Skeletal muscle cell (primary cell): ENCODE data around the gene TBL2.
"Not testable (repeated sequence)": the region's sequence is repeated elsewhere in the genome, so short reads cannot be mapped to it uniquely, and the experiment has no call there.

ENCODE experiments used
- DNase-seq: peaks from one replicate; pipeline ENCODE4 v3.0.0-alpha.2; 2010; ENCODE audit warnings: low read depth
- H3K4me3 ChIP-seq: 2 replicates; pipeline ENCODE4 v1.5.1; 2011; ENCODE audit warnings: low read depth, mild to moderate bottlenecking, control low read depth, low read length, moderate library complexity

The TBL2 gene

GRCh38 chr7:73610105-73610504 lies 31.7 kb upstream of the TBL2 start:
- H3K4me3 ChIP-seq: no peak overlapping the region
- DNase-seq: no peak

DNA sequence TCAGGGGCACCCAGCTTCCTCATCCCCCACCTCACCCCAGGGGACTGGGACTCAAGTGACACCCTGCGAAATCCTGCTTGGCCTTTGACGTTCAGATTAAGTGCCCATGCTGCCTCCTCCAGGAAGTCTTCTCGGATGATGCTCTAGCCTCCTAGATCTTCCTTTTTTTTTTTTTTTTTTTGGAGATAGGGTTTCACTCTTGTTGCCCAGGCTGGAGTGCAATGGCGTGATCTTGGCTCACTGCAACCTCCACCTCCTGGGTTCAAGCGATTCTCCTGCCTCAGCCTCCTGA lies 29.3 kb upstream of the TBL2 start:
- not testable (repeated sequence) for DNase-seq, H3K4me3 ChIP-seq

DNA sequence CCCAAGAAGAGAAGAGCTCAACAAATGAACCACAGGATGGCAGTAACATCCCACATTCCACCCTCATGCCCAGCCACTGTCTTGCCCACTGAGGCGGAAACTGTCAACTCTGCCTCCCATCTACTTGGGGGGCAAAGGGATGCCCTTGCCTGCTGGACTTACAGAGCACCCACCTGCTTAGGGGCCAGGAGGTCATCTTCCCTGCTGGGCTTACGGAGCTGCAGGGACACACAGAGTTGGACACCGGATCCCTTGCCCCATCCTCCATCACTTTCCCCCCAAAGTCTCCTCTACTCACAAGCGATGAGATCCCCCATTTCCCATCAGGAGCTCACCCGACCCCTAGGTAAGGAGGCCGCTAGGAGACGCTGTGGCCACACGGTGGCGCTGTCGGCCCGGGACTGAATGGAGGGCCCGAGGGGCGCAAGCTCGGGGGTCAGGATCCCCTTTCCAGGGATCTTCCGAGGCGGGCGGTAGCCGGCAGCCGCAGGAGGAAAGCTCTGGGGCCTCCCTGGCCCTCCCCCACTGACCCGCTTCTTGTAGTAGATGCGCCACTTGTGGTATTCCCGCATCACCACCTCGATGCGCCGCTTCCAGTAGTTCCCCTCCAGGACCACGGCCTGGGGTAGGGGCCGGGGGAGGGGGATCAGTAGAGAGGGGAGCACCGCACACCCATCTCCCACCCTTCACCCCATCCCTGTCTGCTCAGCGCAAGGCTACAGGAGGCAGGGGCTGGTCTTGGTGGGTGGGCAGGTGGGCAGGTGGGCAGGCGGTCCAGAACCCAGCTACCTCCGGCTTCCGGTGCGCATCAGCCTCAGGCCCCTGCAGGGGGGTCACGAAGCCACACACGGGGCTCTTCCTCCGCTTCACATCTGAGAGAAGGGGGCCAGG lies 28.7 kb upstream of the TBL2 start:
- peak overlapping the region; percentile 8 for H3K4me3 ChIP-seq
- no peak for DNase-seq

DNA sequence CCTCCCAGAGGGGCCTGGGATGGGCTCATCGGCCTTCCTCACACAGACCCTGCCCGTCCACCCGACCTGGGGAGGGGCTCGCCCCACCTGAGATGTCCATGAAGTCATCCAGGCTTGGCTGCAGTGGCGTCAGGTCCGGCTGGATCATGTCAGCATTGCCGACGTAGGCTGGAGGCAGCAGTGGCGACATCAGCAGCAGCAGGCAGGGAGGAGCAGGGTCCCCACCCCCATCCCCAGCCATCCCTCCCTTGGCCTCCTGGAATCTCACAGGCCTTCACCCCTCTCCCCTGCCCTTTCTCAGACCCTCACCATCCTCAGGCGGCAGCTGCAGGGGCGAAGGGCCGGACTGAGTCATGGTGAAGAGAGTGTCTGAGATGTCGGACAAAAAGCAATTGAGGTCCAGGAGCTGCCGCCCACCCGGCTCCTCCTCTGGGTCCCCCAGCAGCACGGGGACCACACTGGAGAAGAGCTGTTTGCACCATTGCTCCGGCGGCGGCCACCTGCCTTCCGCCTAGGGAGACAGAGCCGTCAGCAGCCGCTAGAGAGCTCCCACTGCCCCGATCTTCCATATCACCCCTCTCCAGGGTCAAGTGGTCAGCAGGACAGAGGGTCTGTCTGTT lies 27.3 kb upstream of the TBL2 start:
- H3K4me3 ChIP-seq: no peak overlapping the region
- no peak for DNase-seq

GRCh38 chr7:73602721-73603651 lies 24.6 kb upstream of the TBL2 start:
- DNase-seq: no peak
- no peak overlapping the region for H3K4me3 ChIP-seq

DNA sequence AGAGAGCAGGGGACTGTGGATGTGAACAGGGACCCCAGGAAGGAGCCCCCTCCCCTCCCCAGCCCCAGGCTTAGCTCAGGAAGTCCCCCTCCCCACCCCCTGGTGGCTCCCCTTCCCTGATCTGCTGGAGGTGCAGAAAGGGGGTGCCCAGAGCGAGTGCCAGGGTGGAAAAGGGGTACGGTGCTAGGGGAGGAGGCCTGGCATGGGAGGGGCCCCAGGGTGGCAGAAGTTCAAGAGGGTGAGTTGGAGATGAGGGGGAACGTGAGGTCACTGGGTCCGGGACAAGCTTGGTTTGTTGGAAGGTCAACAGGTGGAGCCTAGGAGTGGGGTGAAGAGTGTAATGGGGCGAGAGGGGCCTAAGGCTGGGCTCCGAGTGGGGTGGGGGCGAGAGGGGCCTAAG lies 21.5 kb upstream of the TBL2 start:
- DNase-seq: no peak
- H3K4me3 ChIP-seq: no peak overlapping the region

- DNase-seq: no peak
- no peak overlapping the region for H3K4me3 ChIP-seq
Observed at GRCh38 chr7:73599151-73599882, 20.9 kb upstream of the TBL2 start.

DNA sequence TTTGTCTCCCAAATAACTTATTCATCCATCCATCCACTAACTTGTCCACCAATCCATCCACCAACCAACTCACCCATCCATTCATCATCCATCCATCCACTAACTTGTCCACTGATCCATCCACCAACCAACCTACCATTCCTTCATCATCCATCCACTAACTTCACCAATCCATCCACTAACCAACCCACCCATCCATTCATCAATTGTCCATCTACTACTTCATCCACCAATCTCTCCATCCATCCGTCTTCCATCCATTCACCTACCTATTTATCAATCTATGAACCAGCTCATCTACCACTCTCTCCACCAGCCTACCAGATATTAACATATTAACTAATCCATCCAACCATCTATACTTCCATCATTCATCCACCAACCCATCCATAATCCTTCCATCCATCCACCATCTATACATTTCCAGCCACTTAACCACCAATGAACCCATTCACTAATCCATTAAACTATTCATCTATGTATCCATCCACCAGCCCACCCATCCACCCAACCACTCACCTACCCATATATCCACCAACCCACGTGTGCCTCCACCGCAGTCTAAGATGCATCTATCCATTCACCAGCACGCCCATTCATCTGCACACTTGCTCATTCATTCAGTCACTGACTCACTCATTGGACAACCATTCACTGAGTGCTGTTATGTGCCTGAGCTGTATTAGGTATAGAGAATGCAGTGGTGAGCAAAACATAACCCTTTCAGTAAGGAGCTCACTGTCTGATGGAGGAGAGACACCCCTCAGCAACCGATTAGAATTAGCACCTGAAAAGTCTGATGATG lies 19.8 kb upstream of the TBL2 start:
- H3K4me3 ChIP-seq: no peak overlapping the region
- no peak for DNase-seq

GRCh38 chr7:73596191-73597065 lies 18.0 kb upstream of the TBL2 start:
- H3K4me3 ChIP-seq: no peak overlapping the region
- no peak for DNase-seq

- DNase-seq: no peak
- no peak overlapping the region for H3K4me3 ChIP-seq
Observed at GRCh38 chr7:73595358-73595757, 17.0 kb upstream of the TBL2 start.

GRCh38 chr7:73593207-73594045 lies 15.0 kb upstream of the TBL2 start:
- no peak for DNase-seq
- H3K4me3 ChIP-seq: no peak overlapping the region

- no peak overlapping the region for H3K4me3 ChIP-seq
- DNase-seq: no peak
Observed at GRCh38 chr7:73586911-73587310, 8.5 kb upstream of the TBL2 start.

DNA sequence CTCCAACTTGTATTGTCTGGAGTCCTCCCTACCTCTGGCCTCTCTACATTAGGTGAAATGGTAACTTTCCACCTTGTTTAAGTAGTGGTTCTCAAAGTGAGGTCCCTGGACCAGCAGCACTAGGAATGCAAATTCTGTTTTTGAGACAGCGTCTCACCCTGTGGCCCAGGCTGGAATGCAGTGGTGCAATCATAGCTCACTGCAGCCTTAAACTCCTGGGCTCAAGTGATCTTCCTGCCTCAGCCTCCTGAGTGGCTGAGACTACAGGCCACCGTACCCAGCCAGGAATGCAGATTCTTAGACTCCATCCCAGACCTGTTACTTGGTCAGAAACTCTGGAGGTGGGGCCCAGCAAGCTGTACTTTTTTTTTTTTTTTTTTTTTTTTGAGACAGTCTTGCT lies 6.8 kb upstream of the TBL2 start:
- DNase-seq: no peak
- no peak overlapping the region for H3K4me3 ChIP-seq

DNA sequence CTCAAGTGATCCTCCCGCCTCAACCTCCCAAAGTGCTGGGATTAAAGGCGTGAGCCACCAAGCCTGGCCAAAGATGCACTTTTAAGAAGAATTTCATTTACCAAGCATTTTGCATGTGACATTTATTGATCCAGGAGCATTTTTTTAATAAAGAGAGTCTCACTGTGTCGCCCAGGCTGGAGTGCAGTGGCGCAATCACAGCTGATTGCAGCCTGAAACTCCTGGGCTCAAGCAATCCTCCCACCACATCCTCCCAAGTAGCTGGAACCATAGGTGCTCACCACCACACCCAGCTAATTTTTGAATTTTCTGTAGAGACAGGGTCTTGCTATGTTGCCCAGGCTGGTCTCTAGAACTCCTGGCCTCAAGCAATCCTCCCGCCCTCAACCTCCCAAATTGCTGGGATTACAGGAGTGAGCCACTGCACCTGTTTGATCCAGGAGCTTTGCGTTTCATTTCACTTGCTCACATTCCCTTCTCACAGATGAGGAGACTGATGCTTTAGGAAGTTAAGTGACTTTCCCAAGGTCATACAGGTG lies 4.4 kb upstream of the TBL2 start:
- no peak for DNase-seq
- H3K4me3 ChIP-seq: no peak overlapping the region

GRCh38 chr7:73581006-73581405 lies 2.6 kb upstream of the TBL2 start:
- not testable (repeated sequence) for H3K4me3 ChIP-seq, DNase-seq

DNA sequence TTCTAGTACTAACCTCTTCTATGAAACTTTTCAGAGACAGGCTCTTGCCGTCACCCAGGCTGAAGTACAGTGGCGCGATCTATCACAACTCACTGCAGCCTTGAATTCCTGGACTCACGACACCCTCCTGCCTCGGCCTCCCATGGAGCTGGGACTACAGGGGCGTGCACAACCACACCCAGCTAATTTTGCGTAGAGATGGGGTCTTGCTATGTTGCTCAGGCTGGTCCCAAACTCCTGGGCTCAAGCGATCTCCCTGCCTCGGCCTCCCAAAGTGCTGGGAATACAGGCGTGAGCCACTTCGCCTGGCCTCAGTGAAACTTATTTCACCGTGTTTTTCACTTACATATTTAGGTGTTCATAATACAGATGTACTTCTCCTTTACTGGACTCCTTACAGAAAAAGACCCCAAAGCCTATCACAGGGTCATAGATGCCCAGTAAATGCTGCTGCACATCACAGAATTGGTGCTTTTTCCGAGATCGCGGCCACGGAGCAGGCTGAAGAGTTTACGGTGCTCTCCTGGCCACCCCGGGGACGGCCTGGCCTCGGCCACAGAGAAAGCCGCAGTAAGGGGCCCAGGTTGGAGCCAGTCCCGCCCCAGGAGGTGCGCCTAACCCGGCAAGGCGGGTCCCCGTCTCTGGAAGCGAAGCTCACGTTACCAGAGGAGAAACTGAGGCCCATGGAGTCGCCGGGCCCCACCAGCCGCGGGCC lies 595 bp downstream of the TBL2 start:
- DNase-seq: no peak
- H3K4me3 ChIP-seq: peak overlapping the region; percentile 96
